Skin of body (tissue), 3 donors: Measurements from ENCODE around the gene PLP2. TPM values are rescaled to one million over a fixed set of nuclear protein-coding genes. Genes with fewer than 3 reads are reported as not detected.

ENCODE experiments used
- DNase-seq: peaks from one replicate; lab custom pipeline; 2025; lab: John Stamatoyannopoulos, UW
- small RNA-seq: library from RNA; depleted of rRNA; stranded (forward); fragments of <200 nt; gene quantifications from one replicate; pipeline ENCODE3, GENCODE V24; 2014; ENCODE audit warnings: low replicate concordance
- total RNA-seq: library from RNA; depleted of rRNA; stranded (reverse); fragments of >200 nt; gene quantifications from one replicate; pipeline ENCODE4 v1.2.3, GENCODE V29; 2014

PLP2 gene
- total RNA-seq, 1 donor from 2014 or later: 24.7 TPM

DNA sequence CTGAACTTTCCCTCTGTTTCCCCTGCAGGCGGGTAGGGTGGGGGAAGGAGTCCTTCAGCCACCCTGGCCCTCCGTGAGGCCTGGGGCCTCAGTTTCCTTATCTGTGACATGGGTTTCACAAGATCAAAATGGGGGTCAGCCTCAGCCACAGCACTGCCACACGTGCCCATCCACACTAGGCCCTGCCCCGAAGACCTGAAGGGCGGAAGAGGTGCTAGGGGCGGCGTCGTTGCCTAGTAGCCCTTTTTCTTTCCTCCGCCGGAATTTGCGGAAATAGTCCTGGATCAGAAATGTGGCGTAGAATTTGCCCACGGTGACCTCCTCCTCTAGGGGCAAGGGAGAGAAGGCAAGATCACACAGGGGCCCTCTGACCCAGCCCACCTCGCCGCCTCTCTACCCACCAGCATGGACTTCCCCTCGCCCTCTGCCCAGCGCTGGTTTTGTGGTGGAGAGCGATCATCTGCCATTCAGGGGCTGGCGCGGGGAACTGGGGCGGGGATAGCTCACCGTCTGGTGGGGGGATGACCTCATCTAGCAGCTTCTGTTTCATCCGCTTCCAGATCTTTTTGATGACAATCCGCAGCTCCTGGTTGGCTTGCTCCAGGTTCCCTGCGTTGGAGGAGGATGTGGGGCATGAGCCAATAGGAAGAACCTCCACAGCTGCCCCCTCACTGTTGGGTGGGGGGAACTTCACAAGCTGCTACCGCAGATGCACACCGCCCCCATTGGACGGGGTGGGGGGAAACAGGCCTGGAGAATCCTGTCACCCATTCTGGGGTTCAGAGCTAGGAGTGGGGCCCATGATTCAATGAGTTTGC lies 37.9 kb downstream of the PLP2 start:
- DNase-seq: no peak

DNA sequence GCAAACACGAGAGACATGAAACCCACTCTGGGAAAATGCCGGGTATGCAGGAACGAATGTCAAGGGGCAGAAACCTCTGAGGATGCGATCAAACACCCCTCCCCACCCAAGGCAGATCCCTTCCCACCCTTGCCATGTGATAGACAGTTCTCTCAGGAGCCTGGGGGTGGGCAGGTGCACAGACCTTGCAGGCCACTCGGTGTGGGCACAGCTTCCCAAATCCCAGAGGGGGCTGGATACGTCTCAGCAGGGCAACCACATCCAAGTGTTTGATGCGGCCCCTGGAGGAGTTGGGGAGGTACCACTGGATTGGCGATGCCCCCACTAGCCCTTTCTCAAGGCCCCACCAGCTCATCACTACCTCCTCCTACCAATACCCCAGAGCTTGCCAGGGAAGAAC lies 38.7 kb downstream of the PLP2 start:
- DNase-seq: no peak

DNA sequence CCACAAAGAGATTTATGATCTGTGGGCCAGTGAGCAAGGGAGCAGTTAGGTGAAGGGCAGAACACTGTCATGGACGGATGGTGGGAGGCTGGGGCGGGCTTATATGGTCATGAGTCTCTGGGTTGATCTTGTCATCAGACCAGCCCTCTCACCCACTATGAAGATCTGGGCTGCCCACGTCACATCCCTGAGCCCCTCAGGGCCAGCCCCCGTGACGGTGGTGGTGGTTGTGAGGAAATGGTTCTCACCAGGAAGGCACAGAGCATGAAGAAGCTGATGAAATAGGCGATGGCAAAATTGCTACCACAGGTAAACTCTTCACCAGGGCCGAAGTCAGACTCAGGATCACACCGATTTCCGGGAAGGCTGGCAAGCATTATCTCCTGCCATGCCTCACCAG lies 39.4 kb downstream of the PLP2 start:
- DNase-seq: no peak

DNA sequence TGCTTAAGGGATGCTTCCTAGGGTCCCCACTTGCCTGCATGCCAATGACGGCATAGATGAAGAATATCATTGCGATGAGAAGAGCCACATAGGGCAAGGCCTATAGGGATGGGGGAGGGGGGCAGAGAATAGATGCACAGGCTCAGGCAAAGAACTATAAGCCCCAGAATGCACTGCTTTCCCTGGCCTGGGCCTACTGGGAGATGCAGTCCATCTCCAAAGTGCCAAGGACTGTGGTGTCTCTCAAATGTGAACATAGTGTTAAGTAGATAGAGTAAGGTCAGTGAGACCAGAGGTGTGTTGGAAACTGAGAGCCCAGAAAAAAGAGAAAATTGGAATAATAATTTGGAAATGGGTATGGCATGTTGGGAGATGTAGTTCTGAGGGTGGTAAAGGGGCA lies 40.5 kb downstream of the PLP2 start:
- no peak for DNase-seq

DNA sequence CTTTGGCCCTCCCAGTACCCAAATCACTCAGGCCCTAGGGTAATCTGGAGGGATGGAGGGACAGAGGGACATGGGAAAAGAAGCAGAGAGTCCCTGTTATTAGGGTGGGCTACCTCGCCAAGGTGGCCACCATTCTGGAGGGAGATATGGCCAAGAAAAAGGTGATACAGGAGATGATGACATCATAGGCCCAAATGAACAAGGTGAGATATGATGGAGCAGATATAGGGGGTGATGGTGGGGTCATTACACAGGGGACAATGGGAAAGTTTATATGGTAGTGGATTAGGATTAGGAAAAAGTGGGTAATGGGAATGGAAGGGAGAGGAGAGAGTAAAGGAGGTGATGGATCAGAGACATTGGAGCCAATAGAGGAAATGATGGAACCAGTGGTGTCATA lies 41.2 kb downstream of the PLP2 start:
- DNase-seq: no peak

DNA sequence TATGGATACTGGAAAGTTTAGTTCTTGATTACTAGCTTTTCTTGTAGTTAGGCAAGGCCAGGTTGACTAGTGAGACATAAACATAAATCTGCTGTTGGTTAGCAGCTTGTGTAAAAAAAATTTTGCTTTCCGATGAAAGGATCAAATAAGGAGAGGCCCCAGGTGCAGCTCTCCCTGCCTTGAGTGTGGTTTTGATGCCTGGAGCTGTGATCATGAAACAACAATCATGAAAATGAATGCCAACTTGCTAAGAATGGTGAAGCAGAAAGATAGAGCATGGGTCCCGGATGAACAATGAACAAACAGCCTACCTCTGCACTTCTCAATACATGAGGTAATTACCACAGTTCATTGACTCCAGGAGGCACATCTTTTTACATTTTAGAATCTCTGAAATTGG lies 42.7 kb downstream of the PLP2 start:
- DNase-seq: no peak

DNA sequence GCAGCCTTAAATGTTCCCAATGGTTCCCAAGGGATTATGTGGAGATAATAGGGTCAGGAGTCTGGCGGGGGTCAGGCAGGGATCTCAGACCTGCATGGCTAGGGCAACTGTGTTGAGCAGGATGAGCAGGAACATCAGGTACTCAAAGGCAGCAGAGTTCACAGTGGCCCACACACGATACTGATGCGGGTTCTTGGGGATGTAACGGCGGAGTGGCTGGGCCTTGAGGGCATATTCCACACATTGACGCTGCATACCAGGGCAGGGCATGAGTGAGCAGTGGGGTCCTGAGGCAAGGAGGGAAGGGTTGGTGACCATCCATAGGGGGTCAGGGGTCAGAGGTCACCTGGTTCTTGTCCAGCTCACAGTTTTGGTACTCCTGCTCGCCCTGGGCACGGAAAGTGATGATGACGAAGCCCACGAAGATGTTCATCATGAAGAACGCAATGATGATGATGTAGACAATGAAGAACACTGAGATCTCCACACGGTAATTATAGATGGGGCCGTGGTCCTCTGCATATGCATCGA lies 43.4 kb downstream of the PLP2 start:
- DNase-seq: no peak

DNA sequence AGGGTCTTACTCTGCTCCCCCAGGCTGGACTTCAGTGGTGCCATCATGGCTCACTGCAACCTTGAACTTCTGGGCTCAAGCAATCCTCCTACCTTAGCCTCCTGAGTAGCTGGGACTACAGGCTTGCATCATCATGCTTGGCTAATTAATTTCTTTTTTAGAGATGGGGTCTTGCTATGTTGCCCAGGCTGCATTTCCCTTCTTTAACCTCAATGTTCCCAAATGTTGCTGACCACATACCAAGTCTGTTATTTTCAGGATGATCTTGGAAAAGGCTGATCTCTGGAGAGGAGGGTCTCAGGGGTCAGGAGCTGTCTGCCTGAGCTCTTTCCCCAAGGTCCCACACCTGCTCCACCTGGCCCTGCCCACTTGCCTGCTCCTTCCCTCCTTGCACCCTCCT lies 48.4 kb downstream of the PLP2 start:
- no peak for DNase-seq

DNA sequence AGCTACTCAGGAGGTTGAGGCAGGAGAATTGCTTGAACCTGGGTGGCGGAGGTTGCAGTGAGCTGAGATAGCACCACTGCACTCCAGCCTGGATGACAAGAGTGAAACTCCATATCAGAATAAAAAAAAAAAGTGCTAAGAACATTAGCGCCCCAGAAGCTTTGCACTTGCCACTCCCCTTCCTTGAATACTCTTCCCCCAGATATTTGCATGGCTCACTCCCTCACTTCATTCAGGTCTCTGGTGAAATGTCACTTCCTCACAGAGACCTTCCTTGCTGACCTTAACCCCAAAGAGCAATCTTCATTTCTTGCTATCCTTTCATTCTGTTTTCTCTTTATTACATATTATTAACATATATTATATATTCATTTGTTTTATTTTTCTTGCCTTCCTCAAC lies 50.2 kb downstream of the PLP2 start:
- DNase-seq: no peak

Small RNA genes within 50 kb of the gene (small RNA-seq; reads per million reads assigned to genes)
- gene RN7SL262P: not detected

Other genes with a start within 250 kb of the PLP2 start
- 19.9 TPM for gene OTUD5, start 214.3 kb upstream of the PLP2 start, total RNA-seq
- 2.7 TPM for gene KCND1, start 200.1 kb upstream of the PLP2 start, total RNA-seq
- 23.7 TPM for gene GRIPAP1, start 169.6 kb upstream of the PLP2 start, total RNA-seq
- 17.0 TPM for gene TFE3, start 128.5 kb upstream of the PLP2 start, total RNA-seq
- 3.6 TPM for gene CCDC120, start 112.9 kb upstream of the PLP2 start, total RNA-seq
- gene PRAF2, start 97.9 kb upstream of the PLP2 start, total RNA-seq: 1.5 TPM
- gene WDR45, start 92.0 kb upstream of the PLP2 start, total RNA-seq: 29.6 TPM
- gene GPKOW, start 48.2 kb upstream of the PLP2 start, total RNA-seq: 15.4 TPM
- gene MAGIX, start 9.1 kb upstream of the PLP2 start, total RNA-seq: 1.4 TPM
- gene PRICKLE3, start 14.5 kb downstream of the PLP2 start, total RNA-seq: 8.1 TPM
- gene SYP, start 28.3 kb downstream of the PLP2 start, total RNA-seq: 1.7 TPM
- gene CACNA1F, start 61.4 kb downstream of the PLP2 start, total RNA-seq: 0.10 TPM
- 5.6 TPM for gene CCDC22, start 63.6 kb downstream of the PLP2 start, total RNA-seq
- gene FOXP3, start 92.8 kb downstream of the PLP2 start, total RNA-seq: not detected
- gene PPP1R3F, start 97.9 kb downstream of the PLP2 start, total RNA-seq: 3.0 TPM
- not detected for gene GAGE10, start 131.7 kb downstream of the PLP2 start, total RNA-seq
- gene GAGE12J, start 150.1 kb downstream of the PLP2 start, total RNA-seq: not detected
- gene GAGE13, start 159.7 kb downstream of the PLP2 start, total RNA-seq: not detected